ENCODE data around the gene DENND1C. TPM values are rescaled to one million over a fixed set of nuclear protein-coding genes. Genes with fewer than 3 reads are reported as not detected.

DENND1C gene
- total RNA-seq, 2 experiments from 2014 or later: 40.9 to 68.3 TPM

- Histone ChIP-seq H3K4me2 (ENCODE audit: low read length) (no peak overlapping the region), H2AFZ (ENCODE audit: low read length) (no peak overlapping the region), H3K4me3 (ENCODE audit: low read depth, low read length, poor library complexity, severe bottlenecking) (no peak overlapping the region), H3K36me3 (ENCODE audit: insufficient read depth, low read length) (no peaks in the 10 kb centered on the region), H3K9me3 (ENCODE audit: low read length) (no peaks in the 10 kb centered on the region), H3K79me2 (ENCODE audit: insufficient read depth, low read depth, low read length) (peaks cover 6% of the 10 kb centered on the region; the same call in 1 of the 2 replicates), H3K27ac (ENCODE audit: low read depth, low read length, poor library complexity, severe bottlenecking) (no peak overlapping the region), H3K4me1 (ENCODE audit: insufficient read depth, low read length, poor library complexity, severe bottlenecking) (peaks cover 40% of the 10 kb centered on the region), H3K9me2 (ENCODE audit: insufficient read depth, low read length) (no peaks in the 10 kb centered on the region), H4K20me1 (ENCODE audit: insufficient read depth, low read length) (no peaks in the 10 kb centered on the region)
- ChIA-PET CTCF (ENCODE audit: unreplicated experiment) (no interaction called here), POLR2A (no interaction called here)
- DNase-seq (ENCODE audit: low spot score): no peak
- BruUV-seq (replicated peaks): no TSS peak
- TF ChIP-seq, protein P1, sequence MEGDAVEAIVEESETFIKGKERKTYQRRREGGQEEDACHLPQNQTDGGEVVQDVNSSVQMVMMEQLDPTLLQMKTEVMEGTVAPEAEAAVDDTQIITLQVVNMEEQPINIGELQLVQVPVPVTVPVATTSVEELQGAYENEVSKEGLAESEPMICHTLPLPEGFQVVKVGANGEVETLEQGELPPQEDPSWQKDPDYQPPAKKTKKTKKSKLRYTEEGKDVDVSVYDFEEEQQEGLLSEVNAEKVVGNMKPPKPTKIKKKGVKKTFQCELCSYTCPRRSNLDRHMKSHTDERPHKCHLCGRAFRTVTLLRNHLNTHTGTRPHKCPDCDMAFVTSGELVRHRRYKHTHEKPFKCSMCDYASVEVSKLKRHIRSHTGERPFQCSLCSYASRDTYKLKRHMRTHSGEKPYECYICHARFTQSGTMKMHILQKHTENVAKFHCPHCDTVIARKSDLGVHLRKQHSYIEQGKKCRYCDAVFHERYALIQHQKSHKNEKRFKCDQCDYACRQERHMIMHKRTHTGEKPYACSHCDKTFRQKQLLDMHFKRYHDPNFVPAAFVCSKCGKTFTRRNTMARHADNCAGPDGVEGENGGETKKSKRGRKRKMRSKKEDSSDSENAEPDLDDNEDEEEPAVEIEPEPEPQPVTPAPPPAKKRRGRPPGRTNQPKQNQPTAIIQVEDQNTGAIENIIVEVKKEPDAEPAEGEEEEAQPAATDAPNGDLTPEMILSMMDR (conservative IDR thresholded peaks at IDR 0.05; ENCODE audit: low read length): no peak
- TF ChIP-seq EZH2phosphoT487 (IDR thresholded peaks at IDR 0.05; ENCODE audit: borderline replicate concordance, low read depth, low read length): no peak
- intact Hi-C loops (cut with micrococcal nuclease; ENCODE audit: unreplicated experiment): no loop called here
Measured at GRCh38 chr19:6484230-6484629, 2.6 kb upstream of the DENND1C start.

- Histone ChIP-seq H3K36me3 (ENCODE audit: insufficient read depth, low read length) (no peaks in the 10 kb centered on the region), H4K20me1 (ENCODE audit: insufficient read depth, low read length) (no peaks in the 10 kb centered on the region), H3K9me2 (ENCODE audit: insufficient read depth, low read length) (no peaks in the 10 kb centered on the region), H2AFZ (ENCODE audit: low read length) (peak overlapping the region; percentile 34; the same call in 1 of the 2 replicates), H3K79me2 (ENCODE audit: insufficient read depth, low read depth, low read length) (peaks cover 6% of the 10 kb centered on the region; the same call in 1 of the 2 replicates), H3K4me3 (ENCODE audit: low read depth, low read length, poor library complexity, severe bottlenecking) (no peak overlapping the region), H3K27ac (ENCODE audit: low read depth, low read length, poor library complexity, severe bottlenecking) (no peak overlapping the region), H3K9me3 (ENCODE audit: low read length) (no peaks in the 10 kb centered on the region), H3K4me2 (ENCODE audit: low read length) (no peak overlapping the region), H3K4me1 (ENCODE audit: insufficient read depth, low read length, poor library complexity, severe bottlenecking) (peaks cover 38% of the 10 kb centered on the region)
- CTCF ChIA-PET (ENCODE audit: unreplicated experiment): no interaction called here
- no peak for DNase-seq (ENCODE audit: low spot score)
- TF ChIP-seq, protein P1 (conservative IDR thresholded peaks at IDR 0.05; ENCODE audit: low read length): no peak
- TF ChIP-seq EZH2phosphoT487 (IDR thresholded peaks at IDR 0.05; ENCODE audit: borderline replicate concordance, low read depth, low read length): no peak
- intact Hi-C loops (cut with micrococcal nuclease; ENCODE audit: unreplicated experiment): loop anchor here (2.0 kb wide), 1 partner anchor 20 kb away; the partner anchor contains the start of gene TUBB4A
- BruUV-seq (replicated peaks): no TSS peak
- POLR2A ChIA-PET: no interaction called here
Measured at GRCh38 chr19:6483235-6483634, 1.6 kb upstream of the DENND1C start.

DNA sequence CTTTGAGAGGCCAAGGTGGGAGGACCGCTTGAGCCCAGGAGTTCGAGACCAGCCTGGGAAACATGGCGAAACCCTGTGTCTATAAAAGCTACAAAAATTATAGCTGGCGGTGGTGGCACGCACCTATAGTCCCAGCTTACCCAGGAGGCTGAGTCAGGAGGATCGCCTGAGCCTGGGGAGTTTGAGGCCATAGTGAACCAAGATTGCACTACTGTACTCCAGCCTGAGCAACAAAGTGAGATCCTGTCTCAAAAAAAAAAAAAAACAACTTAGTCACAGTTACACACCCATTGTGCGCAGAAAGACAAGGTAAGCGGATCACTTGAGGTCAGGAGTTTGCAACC lies 728 bp upstream of the DENND1C start:
- no TSS peak for BruUV-seq (replicated peaks)
- POLR2A ChIA-PET: interaction anchor here (0.6 kb wide), 2 partner anchors 20 to 100 kb away, joined by 3 to 4 read pairs; no protein-coding TSS in a partner anchor
- peaks cover 6% of the 10 kb centered on the region; the same call in 1 of the 2 replicates for H3K79me2 ChIP-seq (ENCODE audit: insufficient read depth, low read depth, low read length)
- intact Hi-C loops (cut with micrococcal nuclease; ENCODE audit: unreplicated experiment): loop anchor here (2.0 kb wide), 1 partner anchor 20 kb away; the partner anchor contains the start of gene TUBB4A
- H3K9me2 ChIP-seq (ENCODE audit: insufficient read depth, low read length): no peaks in the 10 kb centered on the region
- H3K4me2 ChIP-seq (ENCODE audit: low read length): peak overlapping the region; percentile 80
- H3K27ac ChIP-seq (ENCODE audit: low read depth, low read length, poor library complexity, severe bottlenecking): peak overlapping the region; percentile 67
- TF ChIP-seq, protein P1 (conservative IDR thresholded peaks at IDR 0.05; ENCODE audit: low read length): no peak
- no peak for TF ChIP-seq EZH2phosphoT487 (IDR thresholded peaks at IDR 0.05; ENCODE audit: borderline replicate concordance, low read depth, low read length)
- CTCF ChIA-PET (ENCODE audit: unreplicated experiment): no interaction called here
- H3K4me1 ChIP-seq (ENCODE audit: insufficient read depth, low read length, poor library complexity, severe bottlenecking): peaks cover 38% of the 10 kb centered on the region
- H2AFZ ChIP-seq (ENCODE audit: low read length): peak overlapping the region; percentile 95; the same call in 1 of the 2 replicates
- H3K9me3 ChIP-seq (ENCODE audit: low read length): no peaks in the 10 kb centered on the region
- H3K4me3 ChIP-seq (ENCODE audit: low read depth, low read length, poor library complexity, severe bottlenecking): peak overlapping the region; percentile 82
- H3K36me3 ChIP-seq (ENCODE audit: insufficient read depth, low read length): no peaks in the 10 kb centered on the region
- DNase-seq (ENCODE audit: low spot score): no peak
- H4K20me1 ChIP-seq (ENCODE audit: insufficient read depth, low read length): no peaks in the 10 kb centered on the region

Measured in OCI-LY7 (cell line).